Ishikawa (cell line): Measurements from ENCODE around the gene DMRTB1.

Experiments used
- CEBPB ChIP-seq: IDR thresholded peaks from 2 replicates; pipeline ENCODE4 v1.6.1; 2012
- CREB1 ChIP-seq: IDR thresholded peaks from 2 replicates; pipeline ENCODE4 v1.6.1; 2012; ENCODE audit warnings: low read depth
- EGR1 ChIP-seq: IDR thresholded peaks from 2 replicates; pipeline ENCODE4 v1.6.1; 2012
- EP300 ChIP-seq: IDR thresholded peaks from 2 replicates; pipeline ENCODE4 v1.6.1; 2012; ENCODE audit warnings: borderline replicate concordance
- FOXM1 ChIP-seq: IDR thresholded peaks from 2 replicates; pipeline ENCODE4 v1.6.1; 2012; ENCODE audit warnings: low read depth, borderline replicate concordance
- MAX ChIP-seq: IDR thresholded peaks from 2 replicates; pipeline ENCODE4 v1.6.1; 2012
- NFIC ChIP-seq: IDR thresholded peaks from 2 replicates; pipeline ENCODE4 v1.6.1; 2012
- RAD21 ChIP-seq: IDR thresholded peaks from 2 replicates; pipeline ENCODE4 v1.6.1; 2012; ENCODE audit warnings: low read depth
- REST ChIP-seq: IDR thresholded peaks from 2 replicates; pipeline ENCODE4 v1.6.1; 2012; ENCODE audit warnings: low read depth, mild to moderate bottlenecking
- TAF1 ChIP-seq: IDR thresholded peaks from 2 replicates; pipeline ENCODE4 v1.6.1; 2012; ENCODE audit warnings: low read depth, mild to moderate bottlenecking
- TCF12 ChIP-seq: IDR thresholded peaks from 2 replicates; pipeline ENCODE4 v1.6.1; 2012; ENCODE audit warnings: low read depth
- TEAD4 ChIP-seq: IDR thresholded peaks from 2 replicates; pipeline ENCODE4 v1.6.1; 2012
- USF1 ChIP-seq: IDR thresholded peaks from 2 replicates; pipeline ENCODE4 v1.6.1; 2012
- YY1 ChIP-seq: IDR thresholded peaks from 2 replicates; pipeline ENCODE4 v1.6.1; 2012; ENCODE audit warnings: low read depth
- ZBTB7A ChIP-seq: IDR thresholded peaks from 2 replicates; pipeline ENCODE4 v1.6.1; 2012; ENCODE audit warnings: low read depth

Gene DMRTB1

DNA sequence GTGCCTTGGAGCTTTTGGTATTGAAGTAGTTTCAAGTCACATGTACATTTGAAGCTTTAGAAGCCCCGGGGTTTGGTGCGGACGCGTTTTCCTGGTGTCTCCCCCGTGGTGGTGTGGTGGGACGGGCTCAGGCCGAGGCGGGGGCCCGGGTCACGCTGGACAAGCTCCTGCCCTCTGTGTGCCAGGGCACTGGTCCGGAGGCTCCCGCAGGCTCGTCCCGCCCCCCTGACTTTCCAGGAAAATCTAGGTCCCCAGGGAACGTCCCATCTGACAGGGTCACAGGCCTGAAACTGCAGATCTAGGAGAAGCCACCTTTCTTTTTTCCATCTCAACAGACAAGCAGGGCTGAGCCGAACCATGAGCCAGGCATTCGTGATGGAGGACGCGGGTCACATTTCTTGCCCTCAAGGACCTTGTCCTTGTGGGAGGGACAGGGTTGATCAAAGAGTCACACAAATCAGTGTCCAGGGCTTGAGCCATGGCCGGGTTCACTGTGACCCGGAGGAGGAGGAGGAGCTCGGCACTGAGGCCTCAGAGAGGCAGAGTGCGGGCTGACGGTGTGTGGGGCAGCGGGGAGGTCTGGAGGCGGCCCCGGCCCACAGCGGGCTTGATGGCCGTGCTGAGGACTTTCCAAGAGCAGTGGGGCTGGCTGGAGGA lies 1.6 kb downstream of the DMRTB1 start:
- TF ChIP-seq TAF1, result no peak
- no peak for TF ChIP-seq EP300
- TF ChIP-seq CEBPB, result no peak

DNA sequence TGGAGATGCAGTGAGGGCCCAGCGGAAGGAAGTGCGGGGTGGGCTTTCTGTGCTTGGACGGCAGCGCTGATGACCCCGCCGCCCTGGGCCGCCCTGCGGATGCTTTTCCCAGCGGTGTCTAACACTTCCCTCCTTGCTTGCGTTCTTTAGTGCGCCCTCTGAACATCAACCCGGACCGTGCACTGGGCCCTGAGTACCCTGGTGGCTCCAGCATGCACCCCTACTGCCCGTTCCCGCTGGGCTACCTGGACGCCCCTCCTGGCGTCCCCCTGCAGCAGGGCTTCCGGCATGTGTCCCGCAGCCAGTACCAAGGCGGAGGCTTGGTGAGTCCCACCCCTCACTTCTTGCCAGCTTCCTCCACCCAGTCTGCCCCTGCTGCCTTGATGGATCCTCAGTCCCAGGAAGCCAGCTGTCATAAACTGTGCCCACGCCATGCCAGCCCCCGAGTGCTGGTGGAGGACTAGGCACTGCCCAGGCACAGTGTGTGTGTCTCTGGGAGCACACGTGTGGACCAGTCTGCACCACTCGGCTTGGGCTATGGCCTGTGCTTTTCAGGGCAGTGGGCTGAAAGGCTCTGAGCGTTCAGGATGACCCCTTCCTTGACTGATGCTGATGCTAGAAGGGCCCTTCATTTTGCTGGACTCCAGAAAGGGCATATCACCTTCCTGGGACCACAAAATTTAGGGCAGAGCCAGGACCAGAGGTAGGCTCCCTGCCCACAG lies 2.3 kb downstream of the DMRTB1 start:
- TF ChIP-seq TEAD4, result no peak
- TF ChIP-seq NFIC, result no peak
- no peak for TF ChIP-seq YY1
- no peak for TF ChIP-seq CREB1
- no peak for TF ChIP-seq MAX
- no peak for TF ChIP-seq TAF1
- TF ChIP-seq EGR1, result no peak
- no peak for TF ChIP-seq CEBPB
- no peak for TF ChIP-seq EP300
- no peak for TF ChIP-seq RAD21
- no peak for TF ChIP-seq REST
- TF ChIP-seq ZBTB7A, result no peak
- TF ChIP-seq USF1, result no peak
- no peak for TF ChIP-seq TCF12
- no peak for TF ChIP-seq FOXM1

DNA sequence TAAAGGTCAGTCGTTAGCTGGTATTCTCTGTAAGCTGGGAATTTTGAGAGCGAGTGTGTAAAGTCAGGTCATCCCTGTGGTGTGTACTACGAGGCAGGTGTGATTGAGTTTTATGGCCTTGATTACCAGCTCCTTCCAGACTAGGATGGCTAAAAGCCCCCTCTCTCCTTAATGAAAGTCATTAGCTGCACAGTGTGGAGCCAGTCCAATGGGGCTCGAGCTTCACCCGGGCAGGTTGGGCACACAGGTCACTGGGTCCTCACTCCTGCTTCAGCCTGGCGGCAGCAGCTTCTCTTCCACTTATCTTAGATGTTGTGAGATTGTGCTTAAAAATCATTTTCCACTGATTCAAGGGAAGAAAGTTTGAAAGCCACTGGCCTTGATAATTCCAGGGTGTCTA lies 3.0 kb downstream of the DMRTB1 start:
- no peak for TF ChIP-seq TEAD4
- TF ChIP-seq TAF1, result no peak
- TF ChIP-seq EP300, result no peak
- TF ChIP-seq CEBPB, result no peak
- TF ChIP-seq REST, result no peak
- TF ChIP-seq NFIC, result no peak
- no peak for TF ChIP-seq EGR1
- TF ChIP-seq TCF12, result no peak
- no peak for TF ChIP-seq ZBTB7A
- no peak for TF ChIP-seq RAD21
- no peak for TF ChIP-seq USF1
- no peak for TF ChIP-seq CREB1
- TF ChIP-seq FOXM1, result no peak
- no peak for TF ChIP-seq YY1
- no peak for TF ChIP-seq MAX

DNA sequence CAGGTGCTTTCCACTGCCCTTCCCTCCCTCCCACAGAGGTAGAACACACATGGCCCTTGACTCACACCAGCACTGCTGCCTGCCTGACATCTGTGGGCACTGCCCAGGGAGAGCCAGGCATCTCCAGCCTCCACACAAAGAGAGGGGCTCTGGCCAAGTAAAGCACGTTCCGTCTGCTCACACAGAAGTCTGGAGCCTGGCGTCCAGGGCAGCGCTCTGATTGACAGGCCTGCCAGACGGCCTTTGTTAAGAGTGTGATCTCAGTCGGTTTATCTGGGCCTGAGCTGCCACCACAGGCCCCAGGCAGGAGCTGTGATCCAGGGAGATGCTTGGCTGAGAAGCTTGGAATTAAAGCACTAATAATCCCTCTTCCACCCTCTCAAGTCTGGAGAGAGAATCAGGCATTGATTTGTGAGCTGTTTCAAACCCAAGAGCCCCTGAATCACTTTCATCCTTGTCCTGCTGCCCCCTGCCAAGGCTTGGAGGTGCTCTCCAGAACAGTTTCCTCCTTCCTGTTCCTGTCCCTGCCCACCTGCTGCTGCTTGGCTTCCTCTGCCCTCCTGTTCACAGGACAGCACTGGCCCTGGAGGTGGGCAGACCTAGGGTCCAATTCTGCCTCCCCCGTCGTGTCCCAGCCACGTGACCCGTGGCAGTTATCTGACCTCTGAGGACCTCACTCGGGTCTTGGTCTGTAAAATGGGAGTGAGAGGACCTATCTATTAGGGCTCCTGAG lies 3.7 kb downstream of the DMRTB1 start:
- TF ChIP-seq NFIC, result no peak

DNA sequence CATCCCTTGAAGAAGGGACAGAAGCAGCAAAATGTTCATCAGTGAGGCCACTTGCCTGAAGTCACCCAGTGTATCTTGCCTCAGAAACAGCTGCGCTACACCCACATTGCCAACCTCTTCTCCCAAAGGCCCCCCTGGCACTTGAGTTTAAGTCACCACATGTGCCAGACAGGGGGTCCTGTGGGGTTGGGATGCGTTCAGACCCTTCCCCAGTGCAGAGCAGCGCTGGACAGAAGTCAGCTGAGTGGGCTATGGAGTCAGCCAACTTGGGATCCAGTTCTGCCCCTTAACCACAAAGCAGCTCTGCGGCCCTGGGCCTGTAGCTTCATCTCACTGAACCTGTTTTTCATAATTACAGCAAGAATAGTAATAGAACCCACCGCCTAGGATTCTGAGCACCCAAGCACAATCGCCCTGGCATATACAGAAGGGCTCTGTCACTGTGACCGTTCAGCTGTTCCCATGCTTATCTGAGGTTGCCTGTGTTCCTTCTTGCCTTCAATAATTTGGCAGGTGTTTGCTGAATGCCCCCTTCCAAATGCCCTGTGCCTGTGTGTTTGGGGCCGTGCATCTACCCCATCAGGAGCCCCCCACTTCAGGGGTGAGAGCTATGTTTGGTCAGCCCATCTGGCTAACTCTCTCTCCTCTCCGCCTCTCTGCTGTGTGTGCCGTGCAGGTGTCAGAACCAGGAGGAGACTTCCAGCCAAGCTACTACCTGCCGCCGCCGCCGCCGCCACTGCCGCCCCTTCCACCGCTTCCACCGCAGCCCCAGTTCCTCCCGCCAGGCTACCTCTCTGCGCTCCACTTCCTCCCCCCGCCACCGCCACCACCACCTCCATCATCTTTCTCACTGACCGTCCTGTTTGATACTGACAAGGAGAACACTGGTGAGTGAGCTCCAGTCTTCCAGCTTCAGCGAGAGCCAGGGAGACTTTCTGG lies 5.0 kb downstream of the DMRTB1 start:
- TF ChIP-seq CREB1 (no peak), NFIC (no peak), USF1 (no peak), TCF12 (no peak), TAF1 (no peak), REST (no peak), EGR1 (no peak), EP300 (no peak), MAX (no peak), YY1 (no peak), ZBTB7A (no peak)
